Neural progenitor cell (in vitro differentiated cells): ENCODE measurements around the gene TP53BP2. TPM values are rescaled to one million over a fixed set of nuclear protein-coding genes. Genes with fewer than 3 reads are reported as not detected.

ENCODE experiments used
- DNase-seq: peaks from one replicate; pipeline ENCODE4 v3.0.0-alpha.2; 2016; ENCODE audit warnings: low spot score
- H2AFZ ChIP-seq: fragments of 200-600 bp; sonication (generic); replicated peaks from 2 replicates; pipeline ENCODE4 v1.6.1; 2016; ENCODE audit warnings: antibody characterized with exemption
- H3F3A ChIP-seq: fragments of 200-600 bp; sonication (generic); 2 replicates; pipeline ENCODE4 v1.6.1; 2016; ENCODE audit warnings: antibody characterized with exemption, low read depth
- H3K27ac ChIP-seq: fragments of 200-600 bp; sonication (generic); 2 replicates; pipeline ENCODE4 v1.5.1; 2016; ENCODE audit warnings: mild to moderate bottlenecking
- H3K27me3 ChIP-seq: fragments of 200-600 bp; sonication (generic); 2 replicates; pipeline ENCODE4 v1.6.1; 2016; ENCODE audit warnings: mild to moderate bottlenecking, moderate library complexity
- H3K36me3 ChIP-seq: fragments of 200-600 bp; sonication (generic); 2 replicates; pipeline ENCODE4 v1.5.1; 2016
- H3K4me1 ChIP-seq: fragments of 200-600 bp; sonication (generic); 2 replicates; pipeline ENCODE4 v1.6.1; 2016; ENCODE audit warnings: mixed run types
- H3K4me2 ChIP-seq: fragments of 200-600 bp; sonication (generic); 2 replicates; pipeline ENCODE4 v1.6.1; 2016
- H3K4me3 ChIP-seq: fragments of 200-600 bp; sonication (generic); 2 replicates; pipeline ENCODE4 v1.5.1; 2016
- H3K79me2 ChIP-seq: fragments of 200-600 bp; sonication (generic); 2 replicates; pipeline ENCODE4 v1.6.1; 2016; ENCODE audit warnings: low read depth
- H3K9ac ChIP-seq: fragments of 200-600 bp; sonication (generic); 2 replicates; pipeline ENCODE4 v1.6.1; 2016
- H3K9me3 ChIP-seq: fragments of 200-600 bp; sonication (generic); 2 replicates; pipeline ENCODE4 v1.5.1; 2016; ENCODE audit warnings: low read depth
- H4K20me1 ChIP-seq: fragments of 200-600 bp; sonication (generic); 2 replicates; pipeline ENCODE4 v1.6.1; 2016; ENCODE audit warnings: low read depth
- H3K27ac Mint-ChIP-seq: 3 replicates; pipeline ENCODE4 v1.8.0; 2021; ENCODE audit warnings: mixed read lengths
- H3K27me3 Mint-ChIP-seq: 2 replicates; pipeline ENCODE4 v1.8.0; 2022; ENCODE audit warnings: low read depth, mild to moderate bottlenecking, inconsistent platforms, moderate library complexity, mixed read lengths; ENCODE audit not compliant: insufficient read depth
- H3K36me3 Mint-ChIP-seq: 3 replicates; pipeline ENCODE4 v1.8.0; 2021; ENCODE audit warnings: mixed read lengths
- H3K4me1 Mint-ChIP-seq: 3 replicates; pipeline ENCODE4 v1.8.0; 2021; ENCODE audit warnings: mixed read lengths
- H3K4me3 Mint-ChIP-seq: 3 replicates; pipeline ENCODE4 v1.8.0; 2021; ENCODE audit warnings: mild to moderate bottlenecking, moderate library complexity, mixed read lengths
- H3K9me3 Mint-ChIP-seq: 3 replicates; pipeline ENCODE4 v1.8.0; 2020; ENCODE audit warnings: mixed read lengths
- EZH2 ChIP-seq: fragments of 200-600 bp; sonication (generic); IDR thresholded peaks from 2 replicates; pipeline ENCODE4 v1.6.1; 2017; ENCODE audit warnings: antibody characterized with exemption, mild to moderate bottlenecking, moderate library complexity
- EZH2phosphoT487 ChIP-seq: fragments of 200-600 bp; sonication (generic); IDR thresholded peaks from 2 replicates; pipeline ENCODE4 v1.6.1; 2017; ENCODE audit warnings: antibody characterized with exemption
- total RNA-seq: library from RNA; depleted of rRNA; stranded (reverse); fragments of >200 nt; gene quantifications from 2 replicates; pipeline ENCODE4 v1.2.3, GENCODE V29; 2015; ENCODE audit warnings: low replicate concordance
- TF ChIP-seq, protein P1 (sequence below): fragments of 200-600 bp; sonication (generic); IDR thresholded peaks from 2 replicates; pipeline ENCODE4 v1.5.1; 2017; ENCODE audit warnings: antibody characterized with exemption, mild to moderate bottlenecking

The TP53BP2 gene
- total RNA-seq, 1 donor from 2014 or later: 56.3 TPM

- Mint-ChIP-seq H3K9me3 (no peaks in the 10 kb centered on the region), H3K27me3 (peaks cover 3% of the 10 kb centered on the region), H3K36me3 (peaks cover 24% of the 10 kb centered on the region), H3K4me3 (no peak overlapping the region), H3K4me1 (peaks cover 2% of the 10 kb centered on the region), H3K27ac (no peak overlapping the region)
- H3K27me3 ChIP-seq: peaks cover 11% of the 10 kb centered on the region
- H3K36me3 ChIP-seq: no peaks in the 10 kb centered on the region
- no peaks in the 10 kb centered on the region for H3K79me2 ChIP-seq
- H3K4me3 ChIP-seq: no peak overlapping the region
- DNase-seq: peak; percentile 19
- TF ChIP-seq, protein P1, sequence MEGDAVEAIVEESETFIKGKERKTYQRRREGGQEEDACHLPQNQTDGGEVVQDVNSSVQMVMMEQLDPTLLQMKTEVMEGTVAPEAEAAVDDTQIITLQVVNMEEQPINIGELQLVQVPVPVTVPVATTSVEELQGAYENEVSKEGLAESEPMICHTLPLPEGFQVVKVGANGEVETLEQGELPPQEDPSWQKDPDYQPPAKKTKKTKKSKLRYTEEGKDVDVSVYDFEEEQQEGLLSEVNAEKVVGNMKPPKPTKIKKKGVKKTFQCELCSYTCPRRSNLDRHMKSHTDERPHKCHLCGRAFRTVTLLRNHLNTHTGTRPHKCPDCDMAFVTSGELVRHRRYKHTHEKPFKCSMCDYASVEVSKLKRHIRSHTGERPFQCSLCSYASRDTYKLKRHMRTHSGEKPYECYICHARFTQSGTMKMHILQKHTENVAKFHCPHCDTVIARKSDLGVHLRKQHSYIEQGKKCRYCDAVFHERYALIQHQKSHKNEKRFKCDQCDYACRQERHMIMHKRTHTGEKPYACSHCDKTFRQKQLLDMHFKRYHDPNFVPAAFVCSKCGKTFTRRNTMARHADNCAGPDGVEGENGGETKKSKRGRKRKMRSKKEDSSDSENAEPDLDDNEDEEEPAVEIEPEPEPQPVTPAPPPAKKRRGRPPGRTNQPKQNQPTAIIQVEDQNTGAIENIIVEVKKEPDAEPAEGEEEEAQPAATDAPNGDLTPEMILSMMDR: no peak
- no peak for TF ChIP-seq EZH2
- TF ChIP-seq EZH2phosphoT487: no peak
- no peak overlapping the region for H3K9ac ChIP-seq
- no peaks in the 10 kb centered on the region for H3F3A ChIP-seq
- H3K4me2 ChIP-seq: no peak overlapping the region
- H2AFZ ChIP-seq: no peak overlapping the region
- no peaks in the 10 kb centered on the region for H4K20me1 ChIP-seq
- H3K4me1 ChIP-seq: peaks cover 3% of the 10 kb centered on the region
- no peaks in the 10 kb centered on the region for H3K9me3 ChIP-seq
- no peak overlapping the region for H3K27ac ChIP-seq
These were observed 92.8 kb downstream of the TP53BP2 start for GRCh38 chr1:223752721-223753515.

- H2AFZ ChIP-seq: no peak overlapping the region
- Mint-ChIP-seq H3K36me3 (peaks cover 31% of the 10 kb centered on the region), H3K4me3 (no peak overlapping the region), H3K27ac (no peak overlapping the region), H3K4me1 (peaks cover 2% of the 10 kb centered on the region), H3K27me3 (peaks cover 2% of the 10 kb centered on the region), H3K9me3 (no peaks in the 10 kb centered on the region)
- no peak overlapping the region for H3K9ac ChIP-seq
- no peaks in the 10 kb centered on the region for H3K36me3 ChIP-seq
- no peaks in the 10 kb centered on the region for H3K79me2 ChIP-seq
- no peaks in the 10 kb centered on the region for H3F3A ChIP-seq
- H4K20me1 ChIP-seq: no peaks in the 10 kb centered on the region
- no peak for TF ChIP-seq EZH2phosphoT487
- TF ChIP-seq, protein P1: no peak
- no peak for TF ChIP-seq EZH2
- H3K4me1 ChIP-seq: peaks cover 3% of the 10 kb centered on the region
- DNase-seq: no peak
- peaks cover 20% of the 10 kb centered on the region for H3K27me3 ChIP-seq
- H3K27ac ChIP-seq: no peak overlapping the region
- H3K9me3 ChIP-seq: no peaks in the 10 kb centered on the region
- H3K4me2 ChIP-seq: no peak overlapping the region
- H3K4me3 ChIP-seq: no peak overlapping the region
These were observed 94.1 kb downstream of the TP53BP2 start for GRCh38 chr1:223751696-223752095.

DNA sequence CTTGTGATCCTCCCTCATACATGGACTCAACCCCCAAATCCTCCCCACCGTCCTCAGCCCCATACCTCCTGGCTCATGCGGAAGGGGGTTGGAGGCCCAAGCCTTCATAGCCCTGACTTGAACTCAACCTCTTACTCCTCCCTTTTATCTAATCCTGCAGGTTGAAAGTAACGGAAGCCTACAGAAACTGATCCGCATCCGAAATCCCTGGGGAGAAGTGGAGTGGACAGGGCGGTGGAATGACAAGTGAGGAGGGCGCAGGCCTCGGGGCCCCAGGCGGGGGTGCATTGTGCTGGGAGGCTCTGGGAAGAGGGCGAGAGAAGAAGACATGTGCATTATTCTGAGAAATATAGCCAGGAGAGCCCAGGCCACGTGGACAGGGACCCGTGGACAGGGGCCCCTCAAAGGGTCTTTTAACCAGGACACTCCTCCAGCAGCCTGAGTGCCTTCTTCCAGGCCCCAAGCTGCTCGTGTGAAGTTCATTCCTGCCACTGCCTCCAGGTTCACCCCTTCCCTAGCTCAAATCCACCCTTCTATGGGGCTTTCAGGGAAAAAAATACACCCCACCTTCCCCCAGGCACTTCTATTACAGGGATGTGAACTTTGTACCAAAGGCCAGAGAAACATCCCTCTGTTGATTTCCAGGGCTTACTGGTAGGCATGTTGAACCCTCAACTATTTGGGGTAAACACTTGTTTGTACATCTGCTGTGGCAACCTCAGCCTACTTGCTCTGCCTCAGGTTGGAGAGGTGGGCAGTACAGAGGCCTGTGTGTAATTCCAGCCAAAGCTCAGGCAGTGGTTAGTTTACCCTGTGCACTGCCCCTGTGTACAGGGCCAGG lies 94.8 kb downstream of the TP53BP2 start:
- H3K4me1 ChIP-seq: peaks cover 3% of the 10 kb centered on the region
- H3K4me2 ChIP-seq: no peak overlapping the region
- H4K20me1 ChIP-seq: no peaks in the 10 kb centered on the region
- no peaks in the 10 kb centered on the region for H3F3A ChIP-seq
- no peaks in the 10 kb centered on the region for H3K79me2 ChIP-seq
- H3K27ac ChIP-seq: no peak overlapping the region
- Mint-ChIP-seq H3K9me3 (no peaks in the 10 kb centered on the region), H3K4me3 (no peak overlapping the region), H3K27me3 (no peaks in the 10 kb centered on the region), H3K4me1 (peaks cover 2% of the 10 kb centered on the region), H3K36me3 (peaks cover 31% of the 10 kb centered on the region), H3K27ac (no peak overlapping the region)
- no peaks in the 10 kb centered on the region for H3K9me3 ChIP-seq
- H2AFZ ChIP-seq: no peak overlapping the region
- no peak overlapping the region for H3K9ac ChIP-seq
- no peak overlapping the region for H3K4me3 ChIP-seq
- DNase-seq: no peak
- H3K27me3 ChIP-seq: peaks cover 20% of the 10 kb centered on the region
- TF ChIP-seq EZH2 (no peak), EZH2phosphoT487 (no peak)
- TF ChIP-seq, protein P1: no peak
- H3K36me3 ChIP-seq: no peaks in the 10 kb centered on the region
